Stimulated activated CD4-positive, alpha-beta T cell treated with anti-CD3 and anti-CD28 coated beads, Interleukin-1b, Interleukin-23, amount 100 ng/mL, for 24 hours (primary cell): ENCODE measurements around the gene IL20.
"Not testable (repeated sequence)": the region's sequence is repeated elsewhere in the genome, so short reads cannot be mapped to it uniquely, and the experiment has no call there.

Experiments
- DNase-seq, 4 experiments: peaks; one replicate each; pipeline ENCODE4 v3.0.0-alpha.2; 2020; ENCODE audit warnings: low read depth in 4 of 4, low spot score in 1 of 4

Gene IL20

GRCh38 chr1:206841609-206842323, 23.7 kb upstream of the IL20 start:
- no peak for DNase-seq

DNA sequence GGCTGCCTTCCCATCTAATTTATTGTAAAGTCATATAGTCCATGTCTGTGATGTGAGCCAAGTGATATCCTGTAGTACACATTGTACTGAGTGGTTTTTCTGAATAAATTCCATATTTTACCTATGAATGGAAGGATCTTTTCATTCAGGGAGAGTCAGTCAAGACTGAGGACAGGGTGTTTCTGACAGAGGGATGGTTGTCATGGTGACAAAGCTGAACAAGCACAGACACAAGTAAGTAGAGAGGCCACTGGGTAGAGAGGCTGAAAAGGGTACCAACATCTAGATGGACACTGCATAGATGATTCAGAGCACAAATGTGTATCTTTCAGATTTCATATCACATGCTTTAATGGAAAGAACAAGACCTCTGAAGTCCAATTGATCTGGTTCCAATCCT, 22.6 kb upstream of the IL20 start:
- no peak for DNase-seq

GRCh38 chr1:206843626-206844025, 21.8 kb upstream of the IL20 start:
- no peak for DNase-seq

DNA sequence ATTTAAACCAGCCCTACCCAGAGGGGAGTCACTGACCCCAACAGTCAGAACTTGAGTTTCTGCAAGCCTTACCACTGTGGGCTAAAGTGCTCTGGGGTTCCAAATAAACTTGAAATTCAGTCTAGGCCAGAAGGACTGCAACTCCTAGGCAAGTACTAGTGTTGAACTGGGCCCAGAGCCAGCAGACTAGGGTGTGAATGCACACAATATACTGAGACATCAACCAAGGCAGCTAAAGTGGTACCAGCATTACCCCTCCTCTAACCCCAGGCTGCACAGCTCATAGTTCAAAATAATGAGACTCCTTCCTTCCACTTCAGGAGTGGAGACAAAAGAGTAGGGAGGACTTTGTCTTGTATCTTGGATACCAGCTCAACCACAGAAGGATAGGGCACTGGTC, 18.9 kb upstream of the IL20 start:
- DNase-seq, result no peak

GRCh38 chr1:206847337-206847834, 18.0 kb upstream of the IL20 start:
- DNase-seq, result no peak

- DNase-seq, result no peak
Measured at GRCh38 chr1:206847946-206848345, 17.5 kb upstream of the IL20 start.

- no peak for DNase-seq
Measured at GRCh38 chr1:206850401-206850800, 15.0 kb upstream of the IL20 start.

DNA sequence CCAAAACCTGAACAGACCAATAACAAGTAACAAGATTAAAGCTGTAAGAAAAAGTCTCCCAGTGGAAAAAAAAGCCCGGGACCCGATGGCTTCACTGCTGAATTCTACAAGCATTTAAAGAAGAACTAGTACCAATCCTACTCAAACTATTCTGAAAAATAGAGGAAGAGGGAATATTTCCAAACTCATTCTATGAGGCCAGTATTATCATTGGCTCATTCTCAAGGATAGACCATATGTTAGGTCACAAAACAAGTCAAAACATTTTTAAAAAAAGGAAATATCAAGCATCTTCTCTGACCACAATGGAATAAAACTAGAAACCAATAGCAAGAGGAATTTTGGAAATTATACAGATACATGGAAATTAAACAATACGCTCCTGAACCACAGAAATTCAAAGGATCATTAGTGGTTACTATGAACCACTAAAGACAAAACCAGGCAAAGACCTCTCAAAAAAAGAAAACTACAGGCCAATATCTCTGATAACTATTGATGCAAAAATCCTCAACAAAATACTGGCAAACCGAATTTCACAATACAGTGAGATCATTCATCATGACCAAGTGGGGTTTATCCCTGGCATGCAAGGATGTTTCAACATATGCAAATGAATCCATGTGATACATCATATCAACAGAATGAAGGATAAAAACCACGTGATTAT, 13.9 kb upstream of the IL20 start:
- no peak for DNase-seq

DNA sequence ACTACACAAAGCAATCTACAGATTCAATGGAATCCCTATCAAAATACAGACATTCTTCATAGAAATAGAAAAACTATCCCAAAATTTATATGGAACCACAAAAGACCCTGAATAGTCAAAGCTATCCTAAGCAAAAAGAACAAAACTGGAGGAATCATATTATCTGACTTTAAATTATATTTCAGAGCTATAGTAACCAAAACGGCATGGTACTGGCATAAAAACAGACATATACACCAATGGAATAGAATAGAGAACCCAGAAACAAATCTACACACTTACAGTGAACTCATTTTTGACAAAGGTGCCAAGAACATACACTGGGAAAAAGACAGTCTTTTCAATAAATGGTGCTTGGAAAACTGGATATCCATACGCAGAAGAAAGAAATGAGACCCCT, 12.8 kb upstream of the IL20 start:
- not testable (repeated sequence) for DNase-seq

- not testable (repeated sequence) for DNase-seq
Measured at GRCh38 chr1:206853696-206854095, 11.7 kb upstream of the IL20 start.

GRCh38 chr1:206854401-206855129, 10.9 kb upstream of the IL20 start:
- no peak for DNase-seq

- no peak for DNase-seq
Measured at GRCh38 chr1:206855859-206856258, 9.6 kb upstream of the IL20 start.

- DNase-seq, result no peak
Measured at GRCh38 chr1:206856674-206857464, 8.6 kb upstream of the IL20 start.

GRCh38 chr1:206859082-206859521, 6.3 kb upstream of the IL20 start:
- no peak for DNase-seq

DNA sequence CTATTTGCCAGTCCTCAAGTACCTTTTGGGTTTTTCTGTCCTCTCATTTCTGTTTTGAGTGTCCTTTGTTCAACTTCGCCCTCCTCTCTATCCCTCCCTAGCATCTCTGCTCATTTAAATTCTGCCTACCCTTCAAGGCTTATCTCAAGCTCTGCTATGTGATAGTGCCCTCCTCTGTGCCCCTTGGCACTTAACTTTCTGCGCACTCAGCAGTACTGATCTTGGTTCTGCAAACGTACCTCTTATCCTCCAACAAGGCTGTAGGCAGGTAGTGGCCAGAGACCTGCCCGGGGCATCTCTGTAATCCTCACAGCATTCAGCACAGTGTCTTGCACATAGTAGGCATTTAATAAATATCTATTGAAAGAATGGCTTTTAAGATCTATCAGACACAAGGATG, 5.3 kb upstream of the IL20 start:
- no peak for DNase-seq

DNA sequence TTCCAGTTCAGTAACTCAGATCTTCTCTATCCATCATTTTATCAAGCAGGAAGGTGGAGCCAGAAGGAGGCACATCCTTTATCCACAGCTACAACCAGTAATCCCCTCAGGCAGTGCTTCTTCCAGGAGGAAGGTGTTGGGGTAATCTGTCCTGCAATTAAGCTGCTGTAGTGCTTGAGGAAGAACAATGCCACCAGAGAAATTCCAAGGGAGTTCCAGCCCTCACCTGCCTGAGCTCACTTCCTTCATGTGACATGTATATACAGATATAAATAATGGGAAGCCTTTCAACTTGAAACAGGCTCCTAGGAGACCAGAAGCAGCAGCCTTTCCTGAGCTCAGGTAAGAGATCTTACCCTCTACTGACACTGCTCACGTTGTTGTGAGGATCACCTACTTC, 2.2 kb upstream of the IL20 start:
- no peak for DNase-seq

DNA sequence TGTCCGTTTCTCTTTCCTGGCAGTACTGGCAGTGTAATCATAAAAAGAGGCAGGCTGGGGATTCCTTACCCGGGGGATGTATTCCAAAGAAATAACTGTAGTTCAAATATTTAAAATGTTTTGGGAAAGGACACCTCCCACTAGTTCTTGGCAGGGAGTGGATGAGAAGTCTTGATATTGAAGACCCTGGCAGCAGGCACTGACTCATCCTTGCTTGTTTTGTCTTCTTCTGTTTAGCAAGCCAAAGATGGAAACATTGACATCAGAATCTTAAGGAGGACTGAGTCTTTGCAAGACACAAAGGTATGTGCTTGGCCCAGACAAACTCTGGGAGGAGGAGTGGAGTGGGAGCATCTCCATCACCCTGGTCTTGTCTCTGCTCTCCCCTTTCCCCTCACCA, 639 bp downstream of the IL20 start:
- DNase-seq, result no peak

DNA sequence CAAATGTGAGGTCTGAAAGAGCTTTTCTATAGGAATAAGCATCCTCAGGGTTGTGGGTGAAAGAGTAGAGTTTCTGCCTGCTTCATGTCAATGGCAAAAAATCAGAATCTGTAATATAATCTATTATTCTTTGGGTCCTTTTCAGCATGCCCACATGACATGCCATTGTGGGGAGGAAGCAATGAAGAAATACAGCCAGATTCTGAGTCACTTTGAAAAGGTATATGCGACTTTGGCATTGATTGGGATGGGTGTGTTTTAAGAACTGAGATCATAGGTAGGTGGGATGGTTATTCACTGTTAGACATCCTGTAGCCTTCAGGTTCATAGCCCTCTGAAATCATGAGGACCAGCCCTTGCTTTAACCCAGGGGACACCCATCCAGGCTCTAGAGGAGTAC, 1.8 kb downstream of the IL20 start:
- DNase-seq, result no peak

DNA sequence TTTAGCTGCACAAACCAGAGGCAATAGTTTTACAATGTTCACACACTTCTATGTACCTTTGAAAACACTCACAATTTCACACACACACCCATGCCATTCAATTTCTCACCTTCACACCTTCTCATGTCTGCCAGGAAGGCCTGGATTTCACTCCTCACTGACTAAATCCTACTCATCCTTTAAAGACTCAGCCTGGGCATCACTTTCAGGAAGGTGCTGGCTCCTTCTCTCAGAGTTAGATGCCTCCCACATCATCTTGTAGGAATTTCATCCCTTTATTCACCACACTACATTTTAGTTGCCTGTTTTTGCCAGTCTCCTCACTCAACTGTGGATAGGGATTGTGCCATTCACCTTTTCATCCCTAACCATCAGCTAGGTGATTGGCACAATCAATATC, 2.3 kb downstream of the IL20 start:
- no peak for DNase-seq

- DNase-seq, result no peak
Measured at GRCh38 chr1:206868264-206868663, 2.8 kb downstream of the IL20 start.

- no peak for DNase-seq
Measured at GRCh38 chr1:206872139-206872538, 6.7 kb downstream of the IL20 start.
